IPS DF 4.7 (cell line): ENCODE results near the gene CST8.
A peak's percentile ranks its signal among the peaks of the same experiment; 100 is the strongest.

ENCODE experiments used
- DNase-seq: peaks from one replicate; pipeline ENCODE4 v3.0.0-alpha.2; 2013; ENCODE audit warnings: low spot score; ENCODE audit errors: extremely low read depth

The CST8 gene

DNA sequence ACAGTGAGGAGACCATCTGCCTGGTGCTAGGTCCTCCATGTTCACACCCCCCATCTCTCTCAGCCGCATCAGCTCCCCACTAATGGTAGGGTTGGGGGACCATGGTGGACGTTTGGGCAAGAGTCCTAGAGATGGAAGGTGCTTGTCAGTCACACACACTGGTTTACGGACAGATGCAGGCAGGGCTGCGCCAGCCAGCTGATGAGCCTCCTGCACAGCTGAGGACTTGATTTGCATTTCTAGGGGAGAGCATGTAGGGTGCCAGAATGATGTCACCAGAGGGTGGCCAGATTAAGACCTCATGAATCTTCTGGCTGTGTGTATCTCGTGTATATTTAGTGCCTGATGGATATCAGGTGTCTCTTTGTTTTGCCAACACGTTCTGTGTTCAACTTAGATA lies 28.6 kb downstream of the CST8 start:
- no peak for DNase-seq

DNA sequence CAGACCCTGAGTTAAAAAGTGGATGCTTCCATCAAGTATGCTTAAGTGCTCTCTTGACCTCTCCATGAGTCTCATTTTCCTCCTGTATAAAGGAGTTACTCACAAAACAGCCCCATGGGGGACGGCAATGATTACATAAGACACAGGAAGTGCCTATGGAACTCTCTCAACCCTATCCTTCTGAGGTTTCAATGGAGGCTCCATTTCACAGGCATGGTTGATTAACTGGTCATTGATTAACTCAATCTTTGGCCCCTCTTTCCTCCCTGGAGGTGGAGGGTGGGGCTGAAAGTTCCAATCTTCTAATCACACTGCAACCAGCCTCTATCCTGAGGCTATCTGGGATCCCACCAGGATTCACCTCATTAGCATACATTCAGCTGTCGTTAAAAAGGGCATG lies 29.3 kb downstream of the CST8 start:
- DNase-seq = no peak

DNA sequence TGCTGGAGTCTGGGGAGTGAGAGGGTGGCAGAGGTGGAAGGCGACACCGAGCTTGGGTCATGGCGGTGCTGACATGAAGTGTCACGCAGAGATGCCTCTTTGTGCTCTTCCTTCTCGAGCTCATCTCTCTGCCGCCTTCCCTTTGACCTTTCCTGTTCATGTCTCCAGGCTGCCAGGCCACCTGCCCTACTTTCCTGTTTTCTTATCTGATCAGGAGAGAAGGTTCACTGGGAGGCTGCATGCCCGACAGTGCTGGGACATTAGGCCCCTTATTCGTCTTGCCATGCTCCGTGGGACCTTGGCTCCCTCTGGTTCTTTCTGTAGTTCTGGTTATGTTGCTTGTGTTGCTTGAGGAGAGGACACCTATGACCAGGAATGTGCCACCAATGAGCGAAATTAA lies 33.2 kb downstream of the CST8 start:
- DNase-seq = no peak

DNA sequence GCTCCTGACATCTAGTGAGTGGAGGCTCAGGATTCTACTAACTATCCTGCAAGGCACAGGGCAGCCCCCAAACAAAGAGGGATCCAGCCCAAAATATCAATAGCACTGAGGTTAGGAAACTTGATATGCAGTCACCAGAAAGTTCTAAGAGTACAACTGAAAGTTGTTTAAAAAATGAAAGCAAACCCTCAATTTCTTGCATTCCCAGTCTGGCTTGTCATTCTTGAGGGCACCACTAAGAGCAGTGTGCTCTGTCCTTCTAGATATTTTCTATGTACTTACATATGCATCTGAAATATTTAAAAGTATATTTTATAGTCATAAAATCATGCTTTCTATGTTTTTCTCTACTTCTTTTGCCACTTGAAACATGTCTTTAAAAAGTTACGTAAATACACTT lies 35.9 kb downstream of the CST8 start:
- DNase-seq = no peak

DNA sequence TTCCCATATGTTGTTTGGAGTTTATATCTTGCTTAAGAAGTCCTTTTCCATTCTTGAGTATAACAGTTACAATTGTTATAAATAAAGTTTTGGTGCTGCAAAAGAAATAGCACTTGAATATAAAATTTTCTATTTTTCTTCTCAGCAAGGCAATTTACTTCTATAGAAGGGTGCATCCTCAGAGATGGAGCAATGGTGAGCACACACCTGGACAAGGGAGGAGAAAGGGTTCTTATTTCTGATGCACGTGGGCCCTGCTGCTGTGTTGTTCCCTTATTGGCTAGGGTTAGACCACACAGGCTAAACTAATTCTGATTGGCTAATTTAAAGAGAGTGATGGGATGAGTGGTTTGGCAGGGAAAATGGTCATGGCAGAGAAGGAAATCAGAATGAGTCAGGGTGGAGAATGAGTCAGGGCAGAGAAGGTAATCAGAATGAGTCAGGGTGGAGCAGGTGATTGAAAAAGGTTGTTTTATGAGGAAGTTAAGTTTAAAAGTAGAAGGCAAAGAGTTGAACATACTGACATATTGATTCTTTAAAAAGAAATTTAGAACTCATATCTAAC lies 38.0 kb downstream of the CST8 start:
- no peak for DNase-seq

DNA sequence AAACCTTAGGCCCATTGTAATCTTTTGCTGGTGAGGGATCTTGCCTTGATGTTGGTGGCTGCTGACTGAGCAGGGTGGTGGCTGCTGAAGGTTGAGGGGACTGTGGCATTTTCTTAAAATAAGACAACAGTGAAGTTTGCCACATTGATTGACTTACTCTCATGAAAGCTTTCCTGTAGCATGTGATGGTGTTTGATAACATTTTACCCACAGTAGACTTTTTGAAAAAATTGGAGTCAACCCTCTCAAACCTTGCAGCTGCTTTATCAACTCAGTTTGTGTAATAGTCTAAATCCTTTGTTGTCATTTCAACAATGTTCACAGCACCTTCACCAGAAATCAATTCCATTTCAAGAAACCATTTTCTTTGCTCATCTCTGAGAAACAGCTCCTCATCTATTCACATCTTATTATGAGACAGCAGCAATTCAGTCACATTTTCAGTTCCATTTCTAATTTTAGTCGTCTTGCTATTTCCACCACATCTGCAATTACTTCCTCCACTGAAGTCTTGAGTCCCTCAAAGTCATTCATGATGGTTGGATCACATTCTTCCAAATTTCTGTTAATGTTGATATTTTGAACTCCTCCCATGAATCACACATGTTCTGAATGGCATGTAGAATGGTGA lies 40.1 kb downstream of the CST8 start:
- DNase-seq = no peak

DNA sequence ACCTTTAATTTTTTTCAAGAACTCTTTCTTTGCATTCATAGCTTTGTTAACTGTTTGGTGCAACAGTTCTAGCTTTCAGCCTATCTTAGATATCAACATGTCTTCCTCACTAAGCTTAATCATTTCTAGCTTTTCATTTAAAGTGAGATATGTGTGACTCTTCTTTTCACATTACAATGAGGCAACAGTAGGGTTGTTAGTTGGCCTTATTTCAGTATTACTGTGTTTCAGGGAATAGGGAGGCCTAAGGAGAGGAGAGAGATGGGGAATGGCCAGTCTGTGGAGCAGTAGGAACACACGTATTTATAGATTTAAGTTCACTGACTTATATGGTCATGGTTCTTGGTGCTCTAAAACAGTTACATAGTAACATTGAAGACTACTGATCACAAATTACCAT lies 41.6 kb downstream of the CST8 start:
- no peak for DNase-seq

DNA sequence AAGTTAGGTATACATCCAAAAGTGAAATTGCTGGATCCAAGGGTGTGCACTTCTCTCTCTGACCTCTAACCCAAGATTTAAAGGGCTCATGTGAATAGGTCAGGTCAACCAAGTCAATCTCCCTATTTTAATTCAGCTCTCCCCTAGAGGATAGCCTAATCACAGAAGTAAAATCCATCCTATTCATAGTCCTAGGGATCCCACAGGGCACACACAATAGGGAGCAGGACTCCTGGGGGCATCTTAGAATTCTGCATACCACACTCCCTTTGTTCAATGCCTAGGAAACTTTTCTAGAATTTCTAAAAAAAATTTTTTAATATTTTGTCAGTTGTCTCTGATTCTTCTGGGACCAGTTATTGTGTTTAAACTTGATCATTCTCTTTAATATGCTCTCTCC lies 42.2 kb downstream of the CST8 start:
- peak; percentile 51 for DNase-seq

DNA sequence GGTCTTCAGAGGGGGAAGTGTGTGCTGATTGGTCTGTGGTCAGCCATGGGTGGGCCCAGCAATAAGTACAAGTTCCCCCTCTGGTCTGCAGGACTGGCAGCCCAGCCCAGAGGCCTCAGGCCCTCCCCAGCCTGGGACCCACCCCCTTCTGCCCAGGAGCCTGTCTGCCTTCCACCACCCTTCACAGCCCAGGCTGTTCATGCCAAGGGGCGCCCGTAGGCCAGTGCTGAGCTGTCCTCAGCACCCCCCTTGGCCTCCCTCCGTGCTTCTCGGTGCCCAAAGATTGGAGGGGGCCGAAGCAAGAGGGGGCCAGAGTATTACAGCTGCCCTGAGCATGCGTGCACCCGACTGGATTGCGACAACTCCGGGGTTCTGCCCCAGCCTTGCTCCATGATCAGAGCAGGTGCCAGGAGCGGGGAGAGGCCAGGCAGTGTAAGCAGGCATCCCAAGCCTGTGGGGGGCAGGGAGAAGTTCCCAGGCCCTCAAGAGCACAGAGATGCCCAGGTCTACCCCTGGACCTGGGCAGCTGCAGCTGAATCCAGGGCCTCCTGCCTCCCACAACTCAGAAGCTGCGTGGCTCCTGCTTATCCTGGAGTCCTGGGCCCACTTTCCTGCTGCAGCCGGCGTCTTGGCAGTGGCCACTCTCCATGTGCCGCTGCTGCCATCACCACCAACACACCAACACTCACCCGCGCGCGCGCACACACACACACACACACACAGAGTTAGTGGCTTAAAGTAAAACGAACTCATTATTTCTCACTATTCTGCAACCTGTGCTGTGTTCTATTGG lies 44.1 kb downstream of the CST8 start:
- DNase-seq = no peak

DNA sequence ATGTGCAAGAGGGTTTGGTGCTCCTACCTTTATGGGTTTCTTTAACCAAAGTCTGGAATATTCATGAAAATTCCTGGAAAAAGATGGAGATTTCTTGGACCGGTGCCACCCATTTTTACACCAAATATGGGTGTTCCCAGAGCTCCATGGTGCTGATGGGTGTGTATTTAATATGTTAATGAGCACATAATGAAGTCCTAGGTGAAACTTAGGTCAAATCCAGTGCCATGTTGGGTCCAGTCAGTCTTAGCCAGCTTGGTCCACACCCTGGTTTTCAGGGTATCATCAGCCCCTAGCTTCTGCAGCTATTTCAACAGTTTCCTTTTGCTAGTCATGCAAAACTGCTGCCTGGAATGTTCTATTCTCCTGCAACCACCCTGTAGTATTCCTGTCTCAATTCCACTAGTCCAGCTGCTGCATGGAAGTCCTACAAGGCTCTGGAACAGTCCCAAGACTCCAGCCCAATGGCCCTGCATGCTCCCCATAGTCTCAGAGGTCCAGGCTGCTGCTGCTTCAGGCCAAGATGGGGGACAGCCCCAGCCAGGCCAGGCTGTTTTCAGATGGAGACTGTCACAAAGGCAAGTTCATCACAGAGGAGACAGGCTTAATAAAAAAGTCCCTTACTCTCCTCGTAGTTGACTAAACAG lies 45.5 kb downstream of the CST8 start:
- DNase-seq = no peak

DNA sequence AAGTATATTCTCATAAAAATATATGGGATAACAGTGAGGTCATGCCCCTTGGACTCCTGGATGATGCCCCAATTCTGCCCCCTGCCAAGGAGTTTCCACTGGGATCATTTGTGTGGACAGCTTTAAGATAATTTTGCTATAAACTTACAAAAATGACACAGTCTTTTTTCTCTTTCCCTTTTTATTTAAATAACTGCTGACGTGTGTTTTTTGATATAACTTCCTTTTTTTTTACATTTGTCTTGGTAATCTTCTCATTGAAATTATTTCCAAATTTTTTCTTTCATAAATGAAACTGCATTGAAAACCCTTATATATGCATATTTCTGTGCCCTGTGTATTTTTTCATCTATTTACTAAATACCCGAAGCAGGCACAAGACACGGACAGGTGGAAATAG lies 46.1 kb downstream of the CST8 start:
- DNase-seq = no peak

DNA sequence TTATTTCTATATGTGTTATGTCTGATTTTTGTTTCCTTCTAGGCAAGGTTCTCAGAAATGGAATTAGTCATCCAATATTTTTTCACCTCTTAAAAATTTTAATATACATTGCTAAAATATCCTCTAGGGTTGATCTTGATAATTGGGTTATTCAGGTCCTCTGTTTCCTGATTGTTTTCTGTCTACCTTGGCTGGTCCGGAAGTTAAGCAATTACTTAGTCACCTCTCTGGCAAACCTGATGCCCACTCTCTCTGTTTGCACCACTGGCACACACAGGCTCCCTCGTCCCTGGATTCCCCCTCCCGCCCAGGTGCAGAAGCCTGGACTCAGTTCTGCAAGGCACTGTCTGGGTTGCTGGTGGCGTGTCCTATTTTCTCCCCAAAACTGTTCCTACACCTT lies 49.7 kb downstream of the CST8 start:
- no peak for DNase-seq

DNA sequence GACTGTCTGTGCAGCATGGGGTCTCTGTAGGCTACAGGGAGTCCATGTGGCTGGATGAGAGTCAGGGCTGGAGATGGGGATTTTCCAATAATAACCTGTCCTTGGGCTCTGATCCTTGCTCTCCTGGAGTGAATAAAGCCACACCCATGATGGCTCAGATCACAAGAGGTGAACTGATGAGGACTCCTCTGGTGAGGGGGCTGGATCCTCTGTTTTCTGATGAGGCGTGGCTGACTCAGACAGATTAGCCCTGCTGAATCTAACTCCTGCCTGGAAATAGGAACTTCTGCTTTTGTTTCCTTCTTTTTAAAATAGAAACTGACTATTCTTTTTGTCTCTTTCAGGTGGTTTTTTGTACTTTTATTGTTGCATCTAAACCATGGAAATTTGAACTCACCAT lies 50.4 kb downstream of the CST8 start:
- no peak for DNase-seq

DNA sequence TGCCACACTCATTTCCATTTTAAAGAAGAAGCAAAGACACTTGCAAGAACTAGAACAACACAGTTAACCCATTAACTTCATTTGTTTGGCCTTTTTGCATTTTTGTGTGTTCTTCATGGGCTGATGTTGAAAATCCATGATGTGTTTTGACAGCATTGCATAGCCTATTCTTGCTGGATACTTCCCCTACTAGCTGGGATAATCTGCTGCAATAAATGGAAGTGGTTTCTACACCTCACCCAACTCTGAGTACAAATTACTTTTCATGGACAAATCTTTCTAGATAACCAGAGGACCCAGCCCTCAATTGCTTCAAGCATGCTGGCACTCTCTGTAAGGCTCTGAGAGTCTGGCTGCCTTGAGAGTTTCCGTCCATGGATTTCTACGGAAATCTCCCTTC lies 50.9 kb downstream of the CST8 start:
- DNase-seq = no peak

DNA sequence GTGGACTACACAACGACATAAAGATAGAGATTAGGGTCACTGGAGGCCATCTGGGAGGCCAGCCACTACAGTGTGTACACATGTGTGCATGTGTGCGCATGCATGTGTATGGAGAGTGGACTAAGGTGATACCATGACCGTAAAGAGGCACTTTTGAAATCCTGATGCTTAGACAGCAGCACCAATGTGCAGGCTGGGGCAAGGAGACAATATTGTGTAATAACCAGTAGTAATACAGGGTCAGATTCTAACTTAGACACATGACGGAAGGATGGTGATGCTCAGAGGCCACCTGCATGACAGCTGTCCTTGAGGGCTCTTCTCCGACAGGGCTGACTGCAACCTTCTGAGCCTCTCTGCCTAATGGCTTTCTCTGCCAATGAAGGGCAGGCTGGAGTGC lies 51.9 kb downstream of the CST8 start:
- DNase-seq = no peak

DNA sequence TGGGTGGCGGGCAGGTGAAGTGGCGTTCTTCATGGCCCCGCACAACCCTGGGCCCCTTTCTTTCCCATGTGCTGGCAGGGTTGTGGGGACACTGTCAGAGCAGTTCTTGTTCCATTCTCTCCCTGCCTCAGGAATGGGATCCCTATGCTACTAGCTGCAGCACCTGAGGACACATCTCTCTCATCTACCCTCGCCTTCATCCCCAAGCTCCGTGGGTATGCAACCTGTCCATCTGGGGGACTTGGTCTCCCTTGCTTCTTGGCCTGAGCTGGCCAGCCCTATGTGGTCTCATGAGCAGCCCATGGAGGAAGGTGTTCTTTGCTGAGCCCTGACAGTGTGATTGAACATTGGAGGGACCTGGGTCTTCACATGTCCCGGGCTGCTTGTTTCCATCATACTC lies 53.2 kb downstream of the CST8 start:
- no peak for DNase-seq
